Smooth muscle cell (in vitro differentiated cells): ENCODE results near the gene TMBIM1. TPM values are rescaled to one million over a fixed set of nuclear protein-coding genes. Genes with fewer than 3 reads are reported as not detected.

ENCODE experiments used
- DNase-seq: peaks from one replicate; lab custom pipeline; 2025; ENCODE audit not compliant: unreplicated experiment; lab: John Stamatoyannopoulos, UW
- H2AFZ ChIP-seq: fragments of 200-600 bp; sonication (generic); 2 replicates; pipeline ENCODE4 v1.6.0; 2016; ENCODE audit warnings: antibody characterized with exemption, low read depth, mild to moderate bottlenecking
- H3F3A ChIP-seq: fragments of 200-600 bp; sonication (generic); 2 replicates; pipeline ENCODE4 v1.6.0; 2017; ENCODE audit warnings: antibody characterized with exemption, low read depth
- H3K27ac ChIP-seq: fragments of 200-600 bp; sonication (generic); 2 replicates; pipeline ENCODE4 v1.5.1; 2016; ENCODE audit warnings: low read depth, mild to moderate bottlenecking
- H3K27me3 ChIP-seq: fragments of 200-600 bp; sonication (generic); 2 replicates; pipeline ENCODE4 v1.6.1; 2016; ENCODE audit warnings: low read depth, mild to moderate bottlenecking
- H3K36me3 ChIP-seq: fragments of 200-600 bp; sonication (generic); 2 replicates; pipeline ENCODE4 v1.5.1; 2016; ENCODE audit warnings: low read depth
- H3K4me1 ChIP-seq: fragments of 200-600 bp; sonication (generic); 2 replicates; pipeline ENCODE4 v1.5.1; 2016; ENCODE audit warnings: low read depth
- H3K4me2 ChIP-seq: fragments of 200-600 bp; sonication (generic); 2 replicates; pipeline ENCODE4 v1.6.0; 2016; ENCODE audit warnings: mild to moderate bottlenecking
- H3K4me3 ChIP-seq: fragments of 200-600 bp; sonication (generic); 2 replicates; pipeline ENCODE4 v1.5.1; 2016; ENCODE audit warnings: mild to moderate bottlenecking
- H3K79me2 ChIP-seq: fragments of 200-600 bp; sonication (generic); 2 replicates; pipeline ENCODE4 v1.6.0; 2016; ENCODE audit warnings: low read depth, mild to moderate bottlenecking
- H3K9ac ChIP-seq: fragments of 200-600 bp; sonication (generic); 2 replicates; pipeline ENCODE4 v1.6.0; 2016; ENCODE audit warnings: low read depth
- H3K9me3 ChIP-seq: fragments of 200-600 bp; sonication (generic); replicated peaks from 2 replicates; pipeline ENCODE4 v1.5.1; 2016; ENCODE audit warnings: low read depth
- H4K20me1 ChIP-seq: fragments of 200-600 bp; sonication (generic); 2 replicates; pipeline ENCODE4 v1.6.0; 2016; ENCODE audit warnings: low read depth
- WGBS: methylation state at CpG from one replicate; pipeline ENCODE4 v1.1.7; 2016; ENCODE audit warnings: low lambda C conversion rate; 5-methylcytosine and 5-hydroxymethylcytosine counted together
- polyA plus RNA-seq: library from polyadenylated mRNA; unstranded; fragments of >200 nt; fragmentation: Nextera tagmentation; extraction: Ambion mirVana; gene quantifications from 2 replicates; pipeline ENCODE4 v1.2.1, GENCODE V29; 2016
- total RNA-seq: library from RNA; depleted of rRNA; stranded (reverse); fragments of >200 nt; gene quantifications from 2 replicates; pipeline ENCODE4 v1.2.3, GENCODE V29; 2014
- TF ChIP-seq, protein P1 (sequence below): fragments of 200-600 bp; sonication (generic); IDR thresholded peaks from 2 replicates; pipeline ENCODE4 v1.5.1; 2017; ENCODE audit warnings: borderline replicate concordance, mild to moderate bottlenecking, antibody characterized with exemption; ENCODE audit not compliant: insufficient read depth, poor library complexity, severe bottlenecking

The TMBIM1 gene, protein sequence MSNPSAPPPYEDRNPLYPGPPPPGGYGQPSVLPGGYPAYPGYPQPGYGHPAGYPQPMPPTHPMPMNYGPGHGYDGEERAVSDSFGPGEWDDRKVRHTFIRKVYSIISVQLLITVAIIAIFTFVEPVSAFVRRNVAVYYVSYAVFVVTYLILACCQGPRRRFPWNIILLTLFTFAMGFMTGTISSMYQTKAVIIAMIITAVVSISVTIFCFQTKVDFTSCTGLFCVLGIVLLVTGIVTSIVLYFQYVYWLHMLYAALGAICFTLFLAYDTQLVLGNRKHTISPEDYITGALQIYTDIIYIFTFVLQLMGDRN
- total RNA-seq (109 TPM in 2 replicates), polyA plus RNA-seq (121 and 172 TPM in 2 replicates)

DNA sequence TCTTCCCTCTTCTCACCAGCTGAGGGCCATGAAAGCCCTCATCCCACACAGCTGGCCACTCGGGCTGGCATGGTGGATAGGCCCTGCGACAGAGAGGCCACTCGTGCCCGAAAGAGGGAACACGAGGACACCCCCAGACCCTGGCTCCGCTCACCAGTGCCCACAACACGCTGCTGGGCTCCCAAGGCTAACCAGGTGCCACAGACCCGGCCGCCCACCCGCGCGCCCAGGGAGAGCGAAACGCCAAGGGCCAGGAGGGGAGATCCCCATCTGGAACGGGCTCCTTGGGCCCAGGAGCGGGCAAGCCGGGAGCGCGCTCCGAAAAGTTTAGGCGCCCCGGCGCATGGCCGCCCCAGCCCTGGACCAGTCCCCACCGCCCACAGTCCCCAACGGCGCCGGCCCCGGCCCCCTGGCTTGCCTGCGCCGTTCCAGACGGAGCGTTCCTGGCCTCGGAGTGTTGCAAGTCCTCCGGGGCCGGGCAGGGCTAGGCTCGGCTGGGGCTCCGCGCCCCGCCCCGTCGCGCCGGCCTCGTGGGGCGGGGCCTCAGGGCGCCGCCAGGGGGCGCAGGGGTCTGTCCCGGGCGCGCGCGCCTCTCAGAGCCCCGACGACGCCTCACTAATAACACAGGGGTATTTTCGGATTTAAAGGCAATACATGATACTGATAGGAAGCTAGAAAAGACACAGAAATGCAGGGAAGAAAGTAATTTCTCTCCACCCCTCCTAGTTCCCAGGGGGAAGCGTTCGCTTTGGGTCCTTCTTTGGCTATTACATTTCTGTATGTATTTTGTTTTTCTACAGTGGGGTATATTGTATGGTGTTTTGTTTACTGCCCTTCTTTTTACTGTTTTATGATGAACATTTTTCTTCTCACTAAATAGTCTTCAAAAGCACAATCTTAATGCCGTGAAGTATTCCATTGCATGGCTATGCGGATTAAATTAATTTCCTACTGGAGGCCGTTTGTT lies at the start of gene TMBIM1:
Gene TMBIM1 (minus strand): TSS at position 456 of the 967 bp plus-strand sequence. CDS start 10,362 bp downstream, outside the sequence.
- H3K4me3 ChIP-seq, result peak within 1 kb of the TSS; percentile 64
- DNase-seq, result peak; percentile 52
- H3K4me1 ChIP-seq, result peaks cover 34% of the 10 kb centered on the region
- H3K9me3 ChIP-seq, result no peaks in the 10 kb centered on the region
- peaks cover 27% of the 10 kb centered on the region for H3F3A ChIP-seq
- H4K20me1 ChIP-seq, result no peaks in the 10 kb centered on the region
- no peaks in the 10 kb centered on the region for H3K36me3 ChIP-seq
- H3K27me3 ChIP-seq, result no peaks in the 10 kb centered on the region
- WGBS, result 15% methylated on average over 38 of the region's 63 CpGs
- peaks cover 57% of the 10 kb centered on the region for H3K79me2 ChIP-seq
- H2AFZ ChIP-seq, result peak within 1 kb of the TSS; percentile 63
- peak within 1 kb of the TSS; percentile 94 for H3K4me2 ChIP-seq
- H3K27ac ChIP-seq, result peak within 1 kb of the TSS; percentile 100
- TF ChIP-seq, protein P1, sequence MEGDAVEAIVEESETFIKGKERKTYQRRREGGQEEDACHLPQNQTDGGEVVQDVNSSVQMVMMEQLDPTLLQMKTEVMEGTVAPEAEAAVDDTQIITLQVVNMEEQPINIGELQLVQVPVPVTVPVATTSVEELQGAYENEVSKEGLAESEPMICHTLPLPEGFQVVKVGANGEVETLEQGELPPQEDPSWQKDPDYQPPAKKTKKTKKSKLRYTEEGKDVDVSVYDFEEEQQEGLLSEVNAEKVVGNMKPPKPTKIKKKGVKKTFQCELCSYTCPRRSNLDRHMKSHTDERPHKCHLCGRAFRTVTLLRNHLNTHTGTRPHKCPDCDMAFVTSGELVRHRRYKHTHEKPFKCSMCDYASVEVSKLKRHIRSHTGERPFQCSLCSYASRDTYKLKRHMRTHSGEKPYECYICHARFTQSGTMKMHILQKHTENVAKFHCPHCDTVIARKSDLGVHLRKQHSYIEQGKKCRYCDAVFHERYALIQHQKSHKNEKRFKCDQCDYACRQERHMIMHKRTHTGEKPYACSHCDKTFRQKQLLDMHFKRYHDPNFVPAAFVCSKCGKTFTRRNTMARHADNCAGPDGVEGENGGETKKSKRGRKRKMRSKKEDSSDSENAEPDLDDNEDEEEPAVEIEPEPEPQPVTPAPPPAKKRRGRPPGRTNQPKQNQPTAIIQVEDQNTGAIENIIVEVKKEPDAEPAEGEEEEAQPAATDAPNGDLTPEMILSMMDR, result peak; percentile 97
- H3K9ac ChIP-seq, result peak within 1 kb of the TSS; percentile 73

DNA sequence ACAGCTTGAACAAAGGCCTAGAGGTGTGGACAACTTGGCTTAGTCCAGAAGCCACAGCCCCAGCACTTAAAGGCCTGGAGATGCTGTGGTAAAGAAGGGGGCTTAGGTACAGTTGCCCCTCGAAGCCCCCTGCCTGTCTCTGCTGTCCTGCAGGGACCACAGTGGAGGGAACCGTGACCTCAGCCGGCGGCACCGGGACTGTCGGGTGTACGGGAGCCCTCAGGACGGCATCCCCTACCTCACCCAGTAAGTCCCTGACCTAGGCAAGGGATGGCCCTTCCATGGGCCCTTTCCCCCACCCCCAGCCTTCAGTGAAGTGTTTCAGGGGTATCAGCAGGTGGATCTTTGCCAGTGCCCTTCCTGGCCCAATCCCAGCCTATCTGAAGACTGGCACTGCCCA lies 49.1 kb upstream of the TMBIM1 start:
- H3K79me2 ChIP-seq, result no peaks in the 10 kb centered on the region
- TF ChIP-seq, protein P1, result no peak
- DNase-seq, result no peak
- no peaks in the 10 kb centered on the region for H4K20me1 ChIP-seq
- no peaks in the 10 kb centered on the region for H3K36me3 ChIP-seq
- no peaks in the 10 kb centered on the region for H3K27me3 ChIP-seq
- no peak overlapping the region for H3K4me3 ChIP-seq
- H3K27ac ChIP-seq, result no peak overlapping the region
- 93% methylated on average over 8 of the region's 8 CpGs for WGBS
- no peaks in the 10 kb centered on the region for H3F3A ChIP-seq
- no peak overlapping the region for H2AFZ ChIP-seq
- H3K4me1 ChIP-seq, result no peaks in the 10 kb centered on the region
- H3K4me2 ChIP-seq, result no peak overlapping the region
- no peaks in the 10 kb centered on the region for H3K9me3 ChIP-seq
- H3K9ac ChIP-seq, result no peak overlapping the region

DNA sequence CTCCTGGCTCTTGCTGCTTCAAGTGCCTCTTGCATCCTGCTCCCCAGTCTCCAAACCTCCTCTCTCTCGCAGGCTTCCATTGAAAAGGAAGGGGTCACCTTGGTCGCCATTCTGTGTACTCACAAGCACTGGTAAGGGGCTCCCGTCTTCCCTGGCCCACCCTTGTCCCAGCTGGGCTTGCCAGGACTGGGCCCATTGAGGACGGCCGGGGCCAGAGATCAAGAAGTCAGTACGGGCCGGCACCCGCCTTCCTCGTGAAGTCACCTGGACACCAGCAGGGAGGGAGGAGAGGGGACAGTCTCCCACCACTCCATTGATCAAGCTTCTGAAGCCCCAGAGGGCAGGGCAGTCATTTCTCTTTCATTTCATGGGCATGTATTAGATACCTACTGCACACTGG lies 48.4 kb upstream of the TMBIM1 start:
- Histone ChIP-seq H3K36me3 (no peaks in the 10 kb centered on the region), H3K9ac (no peak overlapping the region), H3K4me1 (no peaks in the 10 kb centered on the region), H2AFZ (no peak overlapping the region), H3K9me3 (no peaks in the 10 kb centered on the region), H3K4me3 (no peak overlapping the region), H4K20me1 (no peaks in the 10 kb centered on the region), H3K79me2 (peaks cover under 1% of the 10 kb centered on the region), H3K27ac (no peak overlapping the region), H3K4me2 (no peak overlapping the region), H3K27me3 (no peaks in the 10 kb centered on the region), H3F3A (no peaks in the 10 kb centered on the region)
- 94% methylated on average over 9 of the region's 9 CpGs for WGBS
- TF ChIP-seq, protein P1, result no peak
- no peak for DNase-seq
